NCI-H526 treated with DMSO at 0.1 percent for 48 hours (cell line): ENCODE results near the gene OR4K2.
"Not testable (repeated sequence)": the region's sequence is repeated elsewhere in the genome, so short reads cannot be mapped to it uniquely, and the experiment has no call there.

Experiments used
- DNase-seq: peaks from one replicate; lab custom pipeline; 2025; lab: John Stamatoyannopoulos, UW

Gene OR4K2, protein sequence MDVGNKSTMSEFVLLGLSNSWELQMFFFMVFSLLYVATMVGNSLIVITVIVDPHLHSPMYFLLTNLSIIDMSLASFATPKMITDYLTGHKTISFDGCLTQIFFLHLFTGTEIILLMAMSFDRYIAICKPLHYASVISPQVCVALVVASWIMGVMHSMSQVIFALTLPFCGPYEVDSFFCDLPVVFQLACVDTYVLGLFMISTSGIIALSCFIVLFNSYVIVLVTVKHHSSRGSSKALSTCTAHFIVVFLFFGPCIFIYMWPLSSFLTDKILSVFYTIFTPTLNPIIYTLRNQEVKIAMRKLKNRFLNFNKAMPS

DNA sequence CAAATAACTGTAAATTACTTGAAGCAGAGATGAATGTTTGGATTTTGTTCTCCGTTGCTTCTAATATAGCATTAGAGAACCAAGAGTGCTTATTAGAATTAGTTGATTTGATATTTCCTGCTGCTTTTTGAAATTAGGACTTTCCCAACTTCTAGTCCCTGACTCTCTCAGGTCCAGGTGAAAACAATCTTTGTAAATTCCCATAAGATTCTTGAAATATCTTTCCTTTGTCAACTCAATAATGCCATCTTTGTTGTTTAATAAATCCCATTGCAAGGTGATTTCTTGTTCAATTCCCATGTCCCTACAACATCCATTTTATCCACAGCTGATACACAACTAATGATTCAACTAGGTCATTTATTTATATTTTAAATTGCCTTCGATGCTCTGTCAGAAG lies at the start of gene OR4K2:
TSS of gene OR4K2 (plus strand) at position 301 of the 400 bp plus-strand sequence. CDS start 1,126 bp downstream, outside the sequence.
- DNase-seq = no peak

DNA sequence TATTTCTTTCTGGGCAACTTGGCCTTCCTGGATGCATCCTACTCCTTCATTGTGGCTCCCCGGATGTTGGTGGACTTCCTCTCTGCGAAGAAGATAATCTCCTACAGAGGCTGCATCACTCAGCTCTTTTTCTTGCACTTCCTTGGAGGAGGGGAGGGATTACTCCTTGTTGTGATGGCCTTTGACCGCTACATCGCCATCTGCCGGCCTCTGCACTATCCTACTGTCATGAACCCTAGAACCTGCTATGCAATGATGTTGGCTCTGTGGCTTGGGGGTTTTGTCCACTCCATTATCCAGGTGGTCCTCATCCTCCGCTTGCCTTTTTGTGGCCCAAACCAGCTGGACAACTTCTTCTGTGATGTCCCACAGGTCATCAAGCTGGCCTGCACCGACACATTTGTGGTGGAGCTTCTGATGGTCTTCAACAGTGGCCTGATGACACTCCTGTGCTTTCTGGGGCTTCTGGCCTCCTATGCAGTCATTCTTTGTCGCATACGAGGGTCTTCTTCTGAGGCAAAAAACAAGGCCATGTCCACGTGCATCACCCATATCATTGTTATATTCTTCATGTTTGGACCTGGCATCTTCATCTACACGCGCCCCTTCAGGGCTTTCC lies 47.2 kb upstream of the OR4K2 start:
- DNase-seq = not testable (repeated sequence)

DNA sequence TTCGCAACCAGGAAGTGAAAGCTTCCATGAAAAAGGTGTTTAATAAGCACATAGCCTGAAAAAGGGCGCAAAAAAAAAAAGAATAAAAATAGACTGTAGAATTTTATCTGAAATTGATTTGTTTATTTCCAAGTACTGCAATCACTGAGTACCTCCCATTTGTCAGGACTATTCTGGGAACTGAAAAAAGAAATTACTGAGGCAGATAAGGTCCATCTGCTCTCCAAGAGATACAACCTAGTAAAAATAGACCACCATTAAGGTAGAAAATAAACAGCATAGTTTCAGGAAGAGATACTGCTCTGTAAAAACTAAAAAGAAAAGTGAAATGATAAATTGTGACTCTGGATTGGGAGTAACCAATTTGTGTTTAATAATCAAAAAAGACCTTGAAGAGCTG lies 46.6 kb upstream of the OR4K2 start:
- no peak for DNase-seq

DNA sequence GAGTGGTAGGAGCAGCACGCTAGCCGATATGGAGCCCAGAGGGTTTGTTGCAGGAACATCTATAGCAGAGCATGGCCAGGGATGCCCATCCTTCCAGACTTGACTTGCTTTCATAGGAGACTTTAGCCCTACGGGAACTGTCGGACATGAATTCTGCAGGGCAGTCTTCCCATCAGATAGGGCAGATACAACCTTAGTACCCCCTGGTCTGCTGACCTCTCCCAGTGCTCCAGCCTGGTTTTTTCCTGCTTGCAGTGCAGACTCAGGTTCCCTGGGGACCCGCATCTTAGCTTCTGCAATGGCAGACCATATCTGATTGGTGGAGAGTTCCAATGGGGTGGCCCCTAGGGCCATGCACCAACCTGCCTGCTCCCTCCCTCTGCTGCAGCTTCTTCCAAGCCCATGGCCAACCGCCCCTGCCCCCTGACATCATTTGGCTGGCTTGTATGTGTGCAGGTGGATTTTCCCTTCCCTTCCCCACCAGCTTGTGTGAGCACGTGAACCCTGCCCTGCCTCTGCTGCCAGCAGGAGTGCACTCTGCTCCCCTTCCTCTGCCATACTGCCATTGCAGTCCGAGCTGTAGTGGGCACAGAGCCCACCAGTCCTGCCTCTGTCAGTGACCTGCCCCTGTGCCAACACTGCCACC lies 40.6 kb upstream of the OR4K2 start:
- not testable (repeated sequence) for DNase-seq

DNA sequence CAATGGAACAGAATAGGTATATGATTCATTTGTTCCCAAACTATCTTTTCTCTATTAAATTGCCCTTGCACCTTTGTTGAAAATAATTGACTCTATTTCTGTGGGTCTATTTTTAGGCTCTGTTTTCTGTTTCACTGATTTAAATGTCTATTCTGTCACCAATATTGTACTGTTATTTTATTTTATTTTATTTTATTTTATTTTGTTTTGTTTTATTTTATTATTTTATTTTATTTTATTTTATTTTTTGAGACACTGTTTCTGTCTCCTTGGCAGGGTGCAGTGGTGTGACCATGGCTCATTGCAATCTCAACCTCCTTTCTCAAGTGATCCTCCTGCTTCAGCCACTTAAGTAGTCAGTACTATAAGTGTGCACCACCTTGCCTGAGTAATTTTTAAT lies 36.5 kb upstream of the OR4K2 start:
- no peak for DNase-seq

DNA sequence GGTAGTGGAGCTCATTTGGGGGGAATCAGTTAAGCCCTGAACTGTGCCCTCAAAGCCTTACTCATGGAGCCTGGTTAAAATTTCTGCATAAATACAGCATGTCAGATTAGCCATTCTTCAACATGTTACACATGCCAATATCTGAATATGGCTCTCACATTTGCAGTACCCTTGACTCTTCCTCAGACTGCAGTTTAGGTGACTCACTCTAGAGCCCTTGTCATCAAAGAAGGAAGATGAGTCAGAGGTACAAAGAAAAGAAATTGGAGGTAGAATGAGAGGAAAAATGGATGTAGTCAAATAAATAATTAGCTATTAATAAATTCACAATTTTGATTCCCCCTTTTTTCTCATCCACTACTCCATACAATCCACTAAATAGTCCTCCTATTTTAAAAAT lies 23.6 kb upstream of the OR4K2 start:
- no peak for DNase-seq

DNA sequence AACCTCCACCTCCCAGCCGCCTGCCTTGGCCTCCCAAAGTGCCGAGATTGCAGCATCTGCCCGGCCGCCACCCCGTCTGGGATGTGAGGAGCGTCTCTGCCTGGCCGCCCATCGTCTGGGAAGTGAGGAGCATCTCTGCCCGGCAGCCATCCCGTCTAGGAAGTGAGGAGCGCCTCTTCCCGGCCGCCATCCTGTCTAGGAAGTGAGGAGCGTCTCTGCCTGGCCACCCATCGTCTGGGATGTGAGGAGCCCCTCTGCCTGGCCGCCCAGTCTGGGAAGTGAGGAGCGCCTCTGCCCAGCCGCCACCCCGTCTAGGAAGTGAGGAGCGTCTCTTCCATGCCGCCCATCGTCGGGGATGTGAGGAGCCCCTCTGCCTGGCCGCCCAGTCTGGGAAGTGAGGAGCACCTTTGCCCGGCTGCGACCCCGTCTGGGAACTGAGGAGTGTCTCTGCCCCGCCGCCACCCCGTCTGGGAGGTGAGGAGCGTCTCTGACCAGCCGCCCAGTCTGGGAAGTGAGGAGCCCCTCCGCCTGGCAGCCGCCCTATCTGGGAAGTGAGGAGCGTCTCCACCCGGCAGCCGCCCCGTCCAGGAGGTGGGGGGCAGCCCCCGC lies 8.8 kb upstream of the OR4K2 start:
- DNase-seq = not testable (repeated sequence)

DNA sequence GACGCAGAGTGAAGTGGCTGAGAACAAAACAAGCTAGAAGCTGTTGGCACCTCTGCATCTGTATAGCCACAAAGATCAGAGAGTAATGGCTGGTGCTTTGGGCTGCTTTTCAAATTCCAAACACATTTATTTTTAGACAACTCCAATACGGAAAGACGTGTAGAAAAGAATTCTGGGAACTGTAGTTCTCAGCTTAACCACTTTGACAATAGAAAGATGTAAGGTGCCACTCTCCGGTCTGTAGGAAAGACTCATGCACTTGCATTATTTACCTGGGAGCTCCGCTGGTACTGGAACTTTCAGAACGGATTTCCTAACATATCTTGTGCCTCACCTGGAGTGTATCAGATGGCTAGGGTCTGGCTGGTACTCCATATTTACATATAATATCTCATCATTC lies 1.8 kb upstream of the OR4K2 start:
- no peak for DNase-seq

DNA sequence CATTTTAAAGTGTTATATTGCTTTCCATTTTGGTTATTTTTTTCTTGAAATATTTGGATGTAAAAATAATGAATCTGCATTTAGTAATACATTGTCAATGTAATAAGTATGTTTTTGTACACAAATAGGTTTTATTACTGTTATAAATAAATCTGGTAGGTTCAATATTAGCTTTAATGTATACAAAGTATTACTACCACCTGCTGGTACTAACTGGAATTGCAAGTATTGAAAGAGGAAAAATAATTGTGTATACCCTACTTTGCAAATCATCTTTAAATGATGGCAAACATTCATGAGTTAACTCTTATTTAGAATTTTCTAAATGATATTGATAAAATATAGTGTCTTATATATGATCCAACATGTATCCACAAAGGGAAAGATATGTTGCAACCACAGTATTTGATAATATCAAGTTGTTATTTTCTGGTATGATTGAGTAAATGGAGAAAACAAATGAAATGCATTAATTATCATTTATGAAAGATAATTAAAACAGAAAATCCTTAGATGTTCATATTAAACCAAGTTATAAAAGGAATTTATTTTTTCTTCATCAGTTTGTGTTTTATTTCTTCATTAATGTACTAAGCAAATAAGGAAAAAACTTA lies 3.2 kb downstream of the OR4K2 start:
- peak; percentile 0 for DNase-seq

DNA sequence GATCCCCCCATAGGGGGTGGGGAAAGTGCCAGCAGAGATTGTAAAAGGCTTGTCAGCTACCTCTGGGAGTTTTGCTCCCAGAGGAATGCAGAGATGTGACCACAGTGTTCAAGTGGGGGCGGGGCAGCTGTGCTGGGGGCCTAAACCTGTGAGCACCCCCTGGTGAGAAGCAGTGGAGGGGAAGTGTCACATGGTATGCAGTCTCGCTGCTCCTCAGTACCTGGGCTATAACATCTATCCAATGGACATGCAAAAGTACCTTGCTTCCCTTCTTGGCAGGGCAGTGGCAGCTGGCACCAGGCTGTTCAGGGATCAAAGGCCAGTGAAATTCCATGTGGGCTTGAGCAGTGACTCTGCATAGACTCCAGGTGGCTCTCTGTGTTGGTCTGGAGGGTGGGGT lies 20.3 kb downstream of the OR4K2 start:
- no peak for DNase-seq

DNA sequence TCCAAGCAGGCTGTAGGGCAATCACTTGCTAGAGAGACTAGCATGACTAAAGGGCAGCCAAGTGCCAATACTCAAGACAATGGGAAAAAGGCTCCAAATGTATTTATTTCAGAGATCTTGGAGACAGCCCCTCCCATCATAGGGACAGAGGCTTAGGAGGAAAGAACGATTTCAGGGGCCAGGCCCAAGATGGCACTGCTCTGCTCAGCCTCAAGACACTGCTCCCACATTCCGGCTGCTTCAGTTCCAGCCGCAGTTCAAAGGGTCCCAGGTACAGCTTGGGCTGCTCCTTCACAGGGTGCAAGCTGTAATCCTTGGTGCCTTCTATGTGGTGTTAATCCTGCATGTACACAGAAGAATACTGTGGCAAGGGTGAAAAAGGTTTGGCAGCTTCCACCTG lies 26.1 kb downstream of the OR4K2 start:
- DNase-seq = no peak

DNA sequence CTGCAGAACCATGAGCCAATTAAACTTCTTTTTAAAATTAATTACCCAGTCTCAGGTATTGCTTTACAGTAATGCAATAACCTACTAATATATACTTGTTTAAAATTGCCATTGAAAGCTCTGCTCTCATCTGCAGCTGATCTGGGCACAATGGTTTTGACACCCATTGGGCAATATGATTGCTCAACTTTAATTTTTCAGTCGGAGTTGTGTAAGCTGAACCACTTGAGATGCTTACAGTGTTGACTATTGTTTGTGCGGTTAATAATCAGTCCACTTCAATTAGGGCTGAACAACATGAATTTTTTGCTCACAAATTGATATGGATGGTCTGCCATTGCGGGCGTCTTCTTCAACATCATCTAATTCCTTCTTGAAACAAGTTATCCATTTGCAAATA lies 27.5 kb downstream of the OR4K2 start:
- DNase-seq = no peak

DNA sequence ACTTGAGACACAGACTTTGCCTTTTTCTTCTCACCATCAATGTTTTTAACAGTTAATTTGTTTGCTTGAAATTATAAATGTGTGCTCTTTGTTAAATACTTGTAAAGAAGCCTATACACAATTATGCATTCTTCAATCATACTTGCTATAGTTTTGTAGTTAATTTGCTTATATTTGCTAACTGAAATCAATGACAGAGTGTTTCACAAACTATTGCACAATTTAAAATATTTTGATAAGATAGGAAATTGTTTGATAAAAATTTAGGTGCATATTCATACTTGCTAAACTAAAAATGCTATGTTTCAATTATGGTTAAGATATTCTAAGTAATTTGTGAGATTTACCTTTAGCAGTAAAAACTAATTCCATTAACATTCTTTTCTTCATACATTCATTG lies 31.7 kb downstream of the OR4K2 start:
- DNase-seq = no peak

DNA sequence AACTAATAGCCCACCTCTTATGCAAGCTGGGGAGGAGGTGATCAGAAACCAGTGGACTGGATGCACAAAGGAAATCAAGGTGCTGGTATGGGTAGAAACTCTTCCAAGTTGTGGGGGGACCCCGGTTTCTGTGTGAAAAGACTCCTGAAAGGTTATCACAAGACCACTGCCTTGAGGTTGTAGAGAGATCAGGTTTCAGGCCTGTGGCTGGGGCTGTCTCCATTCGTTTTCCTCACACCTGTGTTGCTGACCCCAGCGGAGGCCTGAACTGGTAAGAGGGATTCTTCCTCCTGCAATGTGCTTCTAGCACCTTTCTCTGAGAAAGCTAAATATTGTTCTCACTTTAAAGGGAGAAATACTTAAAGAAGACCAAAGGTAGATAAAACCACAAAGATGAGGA lies 36.2 kb downstream of the OR4K2 start:
- DNase-seq = no peak

DNA sequence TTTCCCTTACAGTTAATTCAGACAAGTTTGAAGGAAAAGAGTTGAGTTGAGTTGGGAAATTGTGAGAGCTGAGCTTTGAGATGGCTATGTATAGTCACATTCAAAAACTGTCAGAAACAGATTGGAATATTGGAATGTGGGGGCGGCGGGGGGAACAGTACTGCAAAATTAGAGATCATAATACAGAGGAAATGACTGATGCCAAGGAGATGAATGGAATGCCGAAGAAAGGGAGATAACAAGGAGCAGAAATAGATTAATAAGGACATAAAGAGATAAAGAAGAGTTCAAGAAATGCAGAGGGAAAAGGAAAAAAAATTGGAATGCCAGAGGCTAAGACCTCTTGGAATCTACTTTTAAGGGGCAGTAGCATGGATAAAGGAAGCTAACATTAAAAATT lies 42.3 kb downstream of the OR4K2 start:
- DNase-seq = no peak

DNA sequence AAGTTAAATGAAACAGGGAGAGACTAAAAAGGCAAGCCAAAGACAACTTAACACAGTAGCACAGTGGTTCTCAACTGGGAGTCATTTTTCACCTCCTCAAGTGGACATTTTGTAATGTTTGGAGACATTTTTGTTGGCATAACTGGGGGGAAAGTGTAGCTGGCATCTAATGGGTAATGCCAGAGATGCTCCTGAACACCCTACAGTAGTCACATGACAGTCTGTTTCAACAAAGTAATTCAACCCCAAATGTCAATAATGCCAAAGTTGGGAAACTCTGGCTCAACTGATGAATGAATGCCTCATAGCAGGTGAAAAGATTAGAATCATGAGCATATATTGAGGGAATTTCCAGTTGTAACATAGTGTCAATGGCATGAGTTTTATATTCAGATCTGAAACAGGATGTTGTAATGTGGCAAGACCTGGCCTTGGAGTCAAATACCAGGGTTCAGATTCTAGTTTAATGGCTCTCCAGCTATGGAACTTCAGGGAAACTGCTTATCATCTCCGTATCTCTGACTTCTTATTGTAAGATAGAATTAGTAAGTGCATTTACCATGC lies 43.1 kb downstream of the OR4K2 start:
- DNase-seq = no peak

DNA sequence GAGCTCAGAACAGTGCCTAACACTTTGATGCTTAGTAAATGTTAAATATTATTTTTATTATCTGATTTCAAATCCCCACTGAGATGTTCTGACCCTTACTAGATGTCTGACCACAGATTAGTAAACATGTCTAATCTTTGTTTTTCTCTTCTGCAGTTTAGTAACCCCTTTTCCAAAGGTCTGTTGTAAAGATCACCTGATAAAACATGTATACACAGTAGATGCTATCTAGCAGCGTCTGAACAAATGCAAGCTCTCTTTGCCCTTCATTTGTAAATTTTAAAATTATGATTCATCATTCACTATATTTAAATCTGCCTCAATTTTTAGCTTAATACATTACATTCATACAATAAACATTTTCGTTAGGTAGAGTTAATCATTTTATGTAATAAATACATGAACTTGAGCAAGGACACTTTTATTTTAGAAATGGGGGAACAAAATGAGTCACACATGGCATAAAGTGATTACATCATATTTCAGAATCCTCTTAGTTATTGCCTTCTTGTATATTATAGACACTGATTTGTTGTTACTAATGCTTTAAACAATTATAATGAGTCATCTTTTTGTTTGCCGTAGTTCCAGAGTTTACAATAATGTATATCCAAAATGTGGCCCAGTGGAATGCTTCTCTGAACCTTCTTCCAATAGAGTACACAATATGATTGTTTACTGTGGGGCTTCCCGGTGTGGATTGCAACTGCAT lies 43.8 kb downstream of the OR4K2 start:
- no peak for DNase-seq

DNA sequence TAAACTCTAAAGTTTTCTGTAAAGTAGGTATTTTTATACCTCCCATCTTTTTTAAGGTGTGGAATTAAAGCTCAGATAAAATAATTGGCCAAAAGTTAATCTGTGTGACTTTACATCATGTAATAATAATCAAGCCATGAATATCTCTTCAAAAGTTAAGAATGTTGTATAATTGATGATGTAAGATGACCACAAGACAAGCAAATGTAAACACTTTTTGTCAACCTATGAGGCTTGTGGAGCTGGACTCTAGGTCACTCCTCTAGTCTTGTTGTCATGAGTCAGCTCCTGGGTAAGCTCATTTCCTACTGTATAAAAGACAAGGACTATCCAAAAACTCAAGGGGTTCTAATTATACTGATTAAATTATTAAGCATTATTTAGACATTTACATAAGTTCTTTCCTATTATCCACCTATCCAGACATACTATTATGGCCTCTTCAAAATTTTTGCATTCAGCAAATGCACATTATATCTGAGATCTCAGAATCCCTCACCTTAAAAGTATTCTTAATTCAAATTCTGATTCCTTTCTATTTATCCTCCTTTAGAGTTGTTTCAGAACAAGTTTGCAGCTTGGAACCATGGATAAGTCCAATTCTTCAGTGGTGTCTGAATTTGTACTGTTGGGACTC lies 45.2 kb downstream of the OR4K2 start, which contains the start of gene OR4K5:
TSS of gene OR4K5 (plus strand) at position 587 of the 637 bp plus-strand sequence. CDS start at position 587, 0 bp downstream.
- no peak for DNase-seq

DNA sequence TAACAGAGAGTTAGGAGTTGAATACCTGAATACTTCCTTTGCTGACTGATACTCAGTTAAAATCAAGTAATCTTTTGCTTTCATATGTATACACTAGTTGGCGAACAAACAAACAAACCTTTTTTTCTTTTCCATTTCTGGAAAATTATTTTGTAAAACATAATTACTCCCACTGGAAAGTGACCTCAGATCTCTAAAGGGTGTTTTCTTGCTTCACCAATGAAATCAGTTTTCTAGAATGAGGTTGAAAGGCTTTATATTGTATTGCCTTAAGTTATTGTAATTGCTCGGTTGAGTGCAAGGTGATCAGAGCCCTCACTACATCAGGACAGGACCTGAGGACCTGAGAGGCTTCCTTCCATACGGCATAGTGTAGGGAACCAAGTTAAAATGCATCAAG lies 55.7 kb downstream of the OR4K2 start, which contains the start of gene OR4K1:
TSS of gene OR4K1 (plus strand) at position 301 of the 400 bp plus-strand sequence. CDS start 4,750 bp downstream, outside the sequence.
- DNase-seq = no peak
